KMS-11 (cell line): ENCODE measurements around the gene CSN1S1.

Experiments used
- H2AFZ ChIP-seq: fragments of 200-600 bp; sonication (generic); 2 replicates; pipeline ENCODE4 v1.6.1; 2016; ENCODE audit warnings: antibody characterized with exemption, mixed run types, low read depth
- H3K27ac ChIP-seq: fragments of 200-600 bp; sonication (generic); 2 replicates; pipeline ENCODE4 v1.6.1; 2016; ENCODE audit warnings: mild to moderate bottlenecking, mixed run types
- H3K27me3 ChIP-seq: fragments of 200-600 bp; sonication (generic); 2 replicates; pipeline ENCODE4 v1.6.1; 2017; ENCODE audit warnings: mild to moderate bottlenecking, low read depth, mixed run types, moderate library complexity; ENCODE audit not compliant: insufficient read depth
- H3K36me3 ChIP-seq: fragments of 200-600 bp; sonication (generic); 2 replicates; pipeline ENCODE4 v1.6.1; 2017; ENCODE audit warnings: mild to moderate bottlenecking, mixed run types; ENCODE audit not compliant: insufficient read depth
- H3K4me1 ChIP-seq: fragments of 200-600 bp; sonication (generic); 2 replicates; pipeline ENCODE4 v1.6.1; 2016; ENCODE audit warnings: mild to moderate bottlenecking, low read depth, mixed run types; ENCODE audit not compliant: poor library complexity, severe bottlenecking
- H3K4me2 ChIP-seq: fragments of 200-600 bp; sonication (generic); 2 replicates; pipeline ENCODE4 v1.7.0; 2016; ENCODE audit warnings: mild to moderate bottlenecking, mixed run types
- H3K4me3 ChIP-seq: fragments of 200-600 bp; sonication (generic); IDR thresholded peaks from 2 replicates; pipeline ENCODE4 v1.6.1; 2017; ENCODE audit warnings: low read depth, low read length, mixed read lengths; ENCODE audit not compliant: insufficient read depth
- H3K79me2 ChIP-seq: fragments of 200-600 bp; sonication (generic); 2 replicates; pipeline ENCODE4 v1.6.1; 2016; ENCODE audit warnings: low read depth, mixed run types; ENCODE audit not compliant: insufficient read depth
- H3K9ac ChIP-seq: fragments of 200-600 bp; sonication (generic); 2 replicates; pipeline ENCODE4 v1.6.1; 2016; ENCODE audit warnings: mild to moderate bottlenecking, mixed run types
- H4K20me1 ChIP-seq: fragments of 200-600 bp; sonication (generic); 2 replicates; pipeline ENCODE4 v1.6.1; 2016; ENCODE audit warnings: mild to moderate bottlenecking, mixed run types; ENCODE audit not compliant: insufficient read depth
- CTCF ChIP-seq: fragments of 200-600 bp; sonication (generic); conservative IDR thresholded peaks from 2 replicates; pipeline ENCODE4 v1.6.1; 2017; ENCODE audit warnings: low read depth, mild to moderate bottlenecking, antibody characterized with exemption, low read length, moderate library complexity, mixed read lengths

The CSN1S1 gene

GRCh38 chr4:69970071-69970470, 39.2 kb downstream of the CSN1S1 start:
- Histone ChIP-seq H3K4me3 (no peak overlapping the region), H2AFZ (no peak overlapping the region), H3K9ac (no peak overlapping the region), H3K4me2 (0 out of 2 replicates have a peak overlapping the region, but pooled peaks have one; percentile 21), H3K79me2 (no peaks in the 10 kb centered on the region), H3K36me3 (no peaks in the 10 kb centered on the region), H3K27ac (0 out of 2 replicates have a peak overlapping the region, but pooled peaks have one; percentile 26), H3K27me3 (no peaks in the 10 kb centered on the region), H4K20me1 (no peaks in the 10 kb centered on the region), H3K4me1 (peaks cover 14% of the 10 kb centered on the region)
- TF ChIP-seq CTCF: no peak

- Histone ChIP-seq H3K79me2 (no peaks in the 10 kb centered on the region), H3K36me3 (no peaks in the 10 kb centered on the region), H2AFZ (no peak overlapping the region), H3K4me2 (no peak overlapping the region), H3K4me1 (peaks cover 10% of the 10 kb centered on the region), H3K4me3 (no peak overlapping the region), H3K27ac (no peak overlapping the region), H3K27me3 (no peaks in the 10 kb centered on the region), H4K20me1 (no peaks in the 10 kb centered on the region), H3K9ac (no peak overlapping the region)
- no peak for TF ChIP-seq CTCF
Measured at GRCh38 chr4:69974631-69975030, 43.8 kb downstream of the CSN1S1 start.

- no peak overlapping the region for H3K27ac ChIP-seq
- no peak overlapping the region for H2AFZ ChIP-seq
- H4K20me1 ChIP-seq: no peaks in the 10 kb centered on the region
- H3K27me3 ChIP-seq: no peaks in the 10 kb centered on the region
- TF ChIP-seq CTCF: no peak
- H3K79me2 ChIP-seq: no peaks in the 10 kb centered on the region
- H3K9ac ChIP-seq: no peak overlapping the region
- H3K4me2 ChIP-seq: no peak overlapping the region
- no peaks in the 10 kb centered on the region for H3K4me1 ChIP-seq
- H3K4me3 ChIP-seq: no peak overlapping the region
- no peaks in the 10 kb centered on the region for H3K36me3 ChIP-seq
Measured at GRCh38 chr4:69977582-69977981, 46.7 kb downstream of the CSN1S1 start.

GRCh38 chr4:69984030-69984443, 53.2 kb downstream of the CSN1S1 start:
- H3K4me2 ChIP-seq: peak overlapping the region; percentile 50

More at GRCh38 chr4:69984030-69984443, 53.2 kb downstream of the CSN1S1 start:
- H2AFZ ChIP-seq: peak overlapping the region; percentile 70
- H3K27me3 ChIP-seq: no peaks in the 10 kb centered on the region
- no peaks in the 10 kb centered on the region for H3K79me2 ChIP-seq
- no peaks in the 10 kb centered on the region for H3K36me3 ChIP-seq
- peak overlapping the region; percentile 15; the same call in 1 of the 2 replicates for H3K9ac ChIP-seq
- no peaks in the 10 kb centered on the region for H4K20me1 ChIP-seq
- H3K4me3 ChIP-seq: no peak overlapping the region
- H3K27ac ChIP-seq: peak overlapping the region; percentile 68
- peaks cover 26% of the 10 kb centered on the region for H3K4me1 ChIP-seq
- TF ChIP-seq CTCF: no peak
